Measurements from ENCODE around the gene ZNF200.
"Not testable (repeated sequence)": the region's sequence is repeated elsewhere in the genome, so short reads cannot be mapped to it uniquely, and the experiment has no call there.

Gene ZNF200

DNA sequence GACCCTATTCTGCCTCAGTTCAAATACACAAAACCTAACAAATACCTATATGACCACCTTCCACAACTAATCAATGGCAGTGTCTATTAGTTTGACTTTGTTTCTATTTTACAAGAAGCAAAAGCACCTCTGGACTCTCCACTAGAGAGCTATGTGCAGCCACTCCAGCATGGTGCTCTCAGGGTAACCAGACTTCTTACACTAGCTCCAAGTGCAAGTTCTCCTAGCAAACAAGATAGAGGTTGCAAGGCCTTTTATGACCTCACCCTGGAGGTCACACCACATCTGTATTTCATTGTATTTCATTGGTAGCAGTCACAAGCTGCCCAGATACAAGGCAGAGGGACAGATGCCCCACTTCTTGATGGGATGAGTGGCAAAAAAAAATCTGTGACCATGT lies 40.0 kb upstream of the ZNF200 start:
- DNase-seq (ENCODE audit: extremely low read depth, low read depth), result no peak
- TF ChIP-seq, protein P1, sequence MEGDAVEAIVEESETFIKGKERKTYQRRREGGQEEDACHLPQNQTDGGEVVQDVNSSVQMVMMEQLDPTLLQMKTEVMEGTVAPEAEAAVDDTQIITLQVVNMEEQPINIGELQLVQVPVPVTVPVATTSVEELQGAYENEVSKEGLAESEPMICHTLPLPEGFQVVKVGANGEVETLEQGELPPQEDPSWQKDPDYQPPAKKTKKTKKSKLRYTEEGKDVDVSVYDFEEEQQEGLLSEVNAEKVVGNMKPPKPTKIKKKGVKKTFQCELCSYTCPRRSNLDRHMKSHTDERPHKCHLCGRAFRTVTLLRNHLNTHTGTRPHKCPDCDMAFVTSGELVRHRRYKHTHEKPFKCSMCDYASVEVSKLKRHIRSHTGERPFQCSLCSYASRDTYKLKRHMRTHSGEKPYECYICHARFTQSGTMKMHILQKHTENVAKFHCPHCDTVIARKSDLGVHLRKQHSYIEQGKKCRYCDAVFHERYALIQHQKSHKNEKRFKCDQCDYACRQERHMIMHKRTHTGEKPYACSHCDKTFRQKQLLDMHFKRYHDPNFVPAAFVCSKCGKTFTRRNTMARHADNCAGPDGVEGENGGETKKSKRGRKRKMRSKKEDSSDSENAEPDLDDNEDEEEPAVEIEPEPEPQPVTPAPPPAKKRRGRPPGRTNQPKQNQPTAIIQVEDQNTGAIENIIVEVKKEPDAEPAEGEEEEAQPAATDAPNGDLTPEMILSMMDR (IDR thresholded peaks at IDR 0.05; ENCODE audit: low read depth, low read length), result no peak

DNA sequence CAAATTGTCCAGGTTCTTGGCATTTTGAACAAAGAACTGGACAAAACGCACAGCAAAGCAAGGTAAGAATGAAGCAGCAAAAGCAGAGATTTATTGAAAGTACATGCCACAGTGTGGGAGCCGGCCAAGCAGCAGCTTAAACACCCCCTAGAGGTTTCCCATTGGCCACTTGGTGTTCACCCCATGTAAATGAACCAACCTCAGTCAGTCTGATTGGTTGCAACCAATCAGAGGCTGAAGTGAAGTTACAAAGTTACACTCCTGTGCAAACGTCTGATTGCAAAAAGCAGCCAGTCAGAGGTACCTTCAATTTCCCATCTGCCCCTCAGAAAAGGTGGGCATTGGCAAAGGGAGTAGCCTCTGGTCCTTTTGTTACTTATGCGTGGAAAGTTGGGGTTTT lies 39.5 kb upstream of the ZNF200 start:
- TF ChIP-seq, protein P1 (IDR thresholded peaks at IDR 0.05; ENCODE audit: low read depth, low read length), result no peak

DNA sequence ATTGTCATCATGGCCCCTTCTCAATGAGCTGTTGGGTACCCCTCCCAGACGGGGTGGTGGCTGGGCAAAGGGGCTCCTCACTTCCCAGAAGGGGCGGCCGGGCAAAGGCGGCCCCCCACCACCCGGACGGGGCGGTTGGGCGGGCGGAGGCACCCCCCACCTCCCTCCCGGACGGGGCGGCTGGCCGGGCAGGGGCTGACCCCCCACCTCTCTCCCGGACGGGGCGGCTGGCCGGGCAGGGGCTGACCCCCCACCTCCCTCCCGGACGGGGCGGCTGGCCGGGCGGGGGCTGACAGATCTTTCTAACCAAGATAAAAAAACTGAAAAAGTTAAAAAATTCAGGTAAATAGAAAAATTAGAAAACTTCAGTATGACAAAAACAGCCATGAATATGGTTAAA lies 36.3 kb upstream of the ZNF200 start:
- not testable (repeated sequence) for DNase-seq (ENCODE audit: extremely low read depth, low read depth)

More for the DNA sequence above, 39.5 kb upstream of the ZNF200 start:
- no peak for DNase-seq (ENCODE audit: extremely low read depth, low read depth)

DNA sequence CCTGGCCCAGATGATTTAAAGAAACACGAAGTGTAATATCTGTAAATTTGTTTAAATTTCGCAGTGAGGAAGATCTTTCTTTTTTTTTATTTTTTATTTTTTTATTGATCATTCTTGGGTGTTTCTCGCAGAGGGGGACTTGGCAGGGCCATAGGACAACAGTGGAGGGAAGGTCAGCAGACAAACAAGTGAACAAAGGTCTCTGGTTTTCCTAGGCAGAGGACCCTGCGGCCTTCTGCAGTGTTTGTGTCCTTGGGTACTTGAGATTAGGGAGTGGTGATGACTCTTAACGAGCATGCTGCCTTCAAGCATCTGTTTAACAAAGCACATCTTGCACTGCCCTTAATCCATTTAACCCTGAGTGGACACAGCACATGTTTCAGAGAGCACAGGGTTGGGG lies 35.8 kb upstream of the ZNF200 start:
- DNase-seq (ENCODE audit: extremely low read depth, low read depth), result not testable (repeated sequence)

DNA sequence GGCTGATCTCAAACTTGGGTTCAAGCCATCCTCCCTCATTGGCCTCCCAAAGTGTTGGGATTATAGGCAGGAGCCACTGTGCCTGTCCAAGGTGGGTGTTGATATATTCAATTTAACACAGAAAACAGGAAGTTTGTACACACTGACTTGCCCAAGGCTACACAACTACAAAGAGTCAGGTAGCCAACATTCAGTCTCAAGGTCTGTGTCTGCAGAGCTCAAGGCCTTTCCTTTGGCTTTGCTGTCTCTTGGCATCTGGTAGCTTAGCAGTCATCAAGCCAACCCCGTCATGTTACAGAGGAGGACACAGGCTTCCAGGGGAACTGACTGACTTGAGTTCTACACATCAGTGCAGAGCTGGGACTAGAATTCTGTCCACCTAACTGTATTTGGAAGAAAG lies 33.3 kb upstream of the ZNF200 start:
- DNase-seq (ENCODE audit: extremely low read depth, low read depth), result no peak
- TF ChIP-seq, protein P1 (IDR thresholded peaks at IDR 0.05; ENCODE audit: low read depth, low read length), result no peak

DNA sequence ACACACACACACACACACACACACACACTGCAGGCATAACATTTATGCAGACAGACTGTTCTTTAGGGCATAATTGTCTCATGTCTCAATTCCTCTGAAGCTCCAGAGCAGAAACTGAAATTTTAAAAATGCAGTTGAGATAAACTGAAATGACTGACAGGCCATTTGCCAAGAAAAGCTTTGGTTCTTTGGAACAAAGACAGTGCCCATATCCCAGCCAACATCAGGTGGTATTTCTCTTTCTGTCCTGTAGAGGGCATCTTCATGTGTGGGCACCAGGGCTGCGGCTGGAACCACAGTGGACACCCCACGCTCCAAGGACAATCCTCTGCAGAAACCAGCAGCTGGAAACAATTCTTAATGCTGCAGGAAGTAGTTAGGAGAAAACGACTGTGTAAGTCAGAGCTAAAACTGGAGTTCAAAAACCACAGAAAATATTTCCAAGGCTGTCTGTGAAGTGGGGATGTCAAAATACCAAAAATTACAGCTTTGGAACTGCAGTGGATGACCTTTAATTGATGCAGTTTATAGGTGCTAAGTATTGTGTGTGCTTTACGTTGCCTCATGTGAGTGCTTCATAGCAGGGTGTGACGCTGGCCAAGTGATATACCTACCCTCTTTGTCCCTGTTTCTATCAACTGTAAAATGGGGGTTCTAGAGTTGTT lies 32.0 kb upstream of the ZNF200 start:
- TF ChIP-seq, protein P1 (IDR thresholded peaks at IDR 0.05; ENCODE audit: low read depth, low read length), result peak; percentile 72
- DNase-seq (ENCODE audit: extremely low read depth, low read depth), result peak; percentile 69

DNA sequence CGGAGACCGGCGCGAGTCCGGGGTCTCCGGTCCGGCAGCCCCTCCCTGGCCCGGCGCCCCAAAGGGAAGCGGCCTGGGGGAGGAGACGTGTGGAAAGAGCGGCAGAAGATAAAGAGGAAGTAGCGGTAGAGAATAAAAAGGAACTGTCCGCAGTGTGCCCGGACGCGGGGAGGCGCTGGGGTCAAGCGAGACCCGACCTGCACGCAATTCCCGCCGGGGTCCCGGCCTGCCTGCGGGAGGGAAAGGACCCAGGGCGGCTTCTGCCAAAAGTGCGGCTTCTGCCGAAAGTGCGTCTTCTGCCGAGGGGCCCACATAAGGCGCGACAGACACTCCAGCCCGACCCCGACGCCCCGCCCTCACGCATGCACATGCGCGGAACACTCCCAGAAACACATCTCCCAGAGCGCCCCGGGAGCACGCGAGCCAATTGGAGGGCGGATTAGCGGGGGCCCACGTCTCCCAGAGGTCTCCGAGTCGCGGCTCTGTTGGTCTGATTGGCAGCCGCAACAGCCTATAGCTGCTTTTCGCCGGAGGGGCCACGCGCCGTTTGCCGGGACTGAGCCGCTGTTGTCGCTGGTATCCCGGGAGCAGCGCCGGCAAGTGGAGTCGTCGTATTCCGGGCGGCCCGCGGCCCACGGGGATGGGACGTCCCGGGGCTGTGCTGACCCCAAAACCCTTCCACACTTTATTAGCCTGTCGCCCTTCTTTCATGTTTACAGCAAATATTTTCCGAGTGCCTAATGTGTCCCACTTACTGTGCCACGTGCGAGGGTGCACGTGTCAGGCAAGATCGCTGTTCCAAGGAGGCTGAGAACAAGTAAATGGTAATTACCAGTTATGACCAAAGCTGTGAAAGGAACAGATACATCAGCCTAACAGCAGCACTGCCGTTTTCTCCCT lies 29.4 kb upstream of the ZNF200 start:
- DNase-seq (ENCODE audit: extremely low read depth, low read depth), result peak; percentile 96
- TF ChIP-seq, protein P1 (IDR thresholded peaks at IDR 0.05; ENCODE audit: low read depth, low read length), result peak; percentile 31

DNA sequence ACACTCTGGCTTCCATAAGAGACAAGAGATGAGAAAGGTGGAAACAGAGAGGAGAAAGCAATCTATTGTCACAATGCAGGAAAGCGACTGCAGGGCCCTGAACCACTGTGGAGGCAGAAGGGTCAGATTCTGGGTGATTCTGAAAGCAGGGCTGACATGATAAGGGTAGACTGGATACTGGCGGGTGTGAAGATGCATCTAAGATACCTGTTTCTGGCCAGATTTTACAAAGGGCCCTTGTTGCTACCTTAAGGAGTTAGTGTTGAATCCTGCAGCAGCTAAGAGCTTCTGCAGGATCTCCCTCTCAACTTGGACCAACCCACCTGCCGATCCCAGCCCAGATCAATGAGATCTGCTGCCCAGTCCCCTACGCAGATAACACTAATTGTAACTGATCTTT lies 27.6 kb upstream of the ZNF200 start:
- TF ChIP-seq, protein P1 (IDR thresholded peaks at IDR 0.05; ENCODE audit: low read depth, low read length), result no peak
- no peak for DNase-seq (ENCODE audit: extremely low read depth, low read depth)
